Activated naive CD4-positive, alpha-beta T cell treated with anti-CD3 and anti-CD28 coated beads, Interleukin-2, amount 10 ng/mL, durations not matched to agents 7 days and 5 days (primary cell): ENCODE data around the gene FMN1.

ENCODE experiments used
- CTCF ChIA-PET: fragments of 350-600 bp; sonication (Branson Sonifier 250); formaldehyde crosslinking; loops from one replicate; lab custom pipeline; 2021; ENCODE audit warnings: antibody characterized with exemption; lab: Charles Lee
- DNase-seq: peaks from one replicate; pipeline ENCODE4 v3.0.0-alpha.2; 2020
- H3K27ac Mint-ChIP-seq: one replicate; pipeline ENCODE4 v1.8.0; 2021; ENCODE audit warnings: mild to moderate bottlenecking, moderate library complexity, mixed read lengths
- H3K27me3 Mint-ChIP-seq: one replicate; pipeline ENCODE4 v1.8.0; 2021; ENCODE audit warnings: mild to moderate bottlenecking, mixed read lengths
- H3K36me3 Mint-ChIP-seq: one replicate; pipeline ENCODE4 v1.8.0; 2021; ENCODE audit warnings: mixed read lengths
- H3K4me1 Mint-ChIP-seq: one replicate; pipeline ENCODE4 v1.8.0; 2021; ENCODE audit warnings: mixed read lengths
- H3K4me3 Mint-ChIP-seq: one replicate; pipeline ENCODE4 v1.8.0; 2021; ENCODE audit warnings: mild to moderate bottlenecking, moderate library complexity, mixed read lengths
- H3K9me3 Mint-ChIP-seq: one replicate; pipeline ENCODE4 v1.8.0; 2021; ENCODE audit warnings: mixed read lengths

The FMN1 gene

DNA sequence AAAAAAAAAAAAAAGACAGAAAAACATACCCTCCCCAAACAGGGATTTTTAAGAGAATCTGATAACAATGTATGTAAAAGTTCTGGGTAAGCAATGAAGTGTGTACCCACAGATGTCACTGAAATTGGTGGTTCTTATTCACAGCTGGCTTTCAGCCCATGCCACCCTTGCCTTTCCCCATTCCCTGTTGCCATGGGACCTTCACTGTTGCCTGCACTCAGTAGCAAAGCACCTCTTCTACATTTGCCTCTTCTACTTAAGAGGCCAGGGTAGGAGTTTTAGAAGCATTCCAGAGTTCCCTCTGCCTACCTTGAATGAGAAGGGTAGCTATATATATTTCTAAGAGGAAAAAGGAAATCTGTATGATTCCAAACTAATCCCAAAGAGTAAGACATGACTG lies 57.4 kb downstream of the FMN1 start:
- CTCF ChIA-PET, result interaction anchor here (0.8 kb wide), 1 partner anchor 51 kb away, joined by 3 read pairs; no protein-coding TSS in a partner anchor
- Mint-ChIP-seq H3K4me1 (no peaks in the 10 kb centered on the region), H3K27ac (no peak overlapping the region), H3K27me3 (no peaks in the 10 kb centered on the region), H3K9me3 (no peaks in the 10 kb centered on the region), H3K36me3 (no peaks in the 10 kb centered on the region), H3K4me3 (no peak overlapping the region)
- no peak for DNase-seq

DNA sequence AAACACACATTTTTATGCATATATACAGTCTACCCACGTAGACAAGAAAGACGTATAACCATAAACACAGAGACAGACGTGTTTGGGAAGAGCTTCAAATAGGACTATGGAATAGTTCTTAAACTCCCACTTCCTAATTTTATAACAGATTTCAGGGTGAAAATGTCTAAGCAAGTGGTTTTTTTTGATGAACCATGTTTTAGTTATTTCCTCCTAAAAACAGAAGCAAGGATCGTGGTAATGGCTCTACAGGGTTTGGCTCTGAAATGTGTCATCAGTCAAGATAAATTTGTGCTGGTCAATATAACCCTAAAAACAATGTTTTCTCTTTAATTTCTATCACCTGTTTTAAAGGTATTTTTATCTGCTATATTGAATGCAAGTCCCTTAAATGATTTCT lies 58.2 kb downstream of the FMN1 start:
- CTCF ChIA-PET, result interaction anchor here (0.8 kb wide), 1 partner anchor 50 kb away, joined by 3 read pairs; no protein-coding TSS in a partner anchor

DNA sequence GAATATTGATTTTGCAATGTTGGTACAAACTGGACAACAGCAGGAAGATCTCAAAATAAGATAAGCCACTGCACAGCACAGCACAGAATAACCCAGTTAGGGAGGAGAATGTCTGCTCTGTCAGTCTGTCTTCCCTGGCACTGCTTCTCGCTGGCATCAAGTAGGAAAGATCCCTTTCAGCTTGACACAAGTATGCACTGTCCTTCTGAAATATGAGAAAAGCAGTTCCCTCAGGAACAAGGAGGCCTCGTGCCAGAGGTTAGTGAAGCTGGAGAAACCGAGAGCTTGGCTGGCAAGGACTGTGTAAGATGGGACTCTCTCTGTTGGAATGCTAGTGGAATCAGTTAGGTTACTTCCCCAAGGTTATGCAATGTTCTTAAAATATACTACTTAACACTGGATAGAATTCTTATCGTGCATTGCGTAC lies 59.1 kb downstream of the FMN1 start:
- H3K4me1 Mint-ChIP-seq, result no peaks in the 10 kb centered on the region
- no peak for DNase-seq
- CTCF ChIA-PET, result no interaction called here
- no peaks in the 10 kb centered on the region for H3K9me3 Mint-ChIP-seq
- H3K27me3 Mint-ChIP-seq, result no peaks in the 10 kb centered on the region
- no peaks in the 10 kb centered on the region for H3K36me3 Mint-ChIP-seq
- no peak overlapping the region for H3K4me3 Mint-ChIP-seq
- no peak overlapping the region for H3K27ac Mint-ChIP-seq

More for the DNA sequence above, 58.2 kb downstream of the FMN1 start:
- H3K27ac Mint-ChIP-seq, result no peak overlapping the region
- no peaks in the 10 kb centered on the region for H3K27me3 Mint-ChIP-seq
- no peaks in the 10 kb centered on the region for H3K4me1 Mint-ChIP-seq
- H3K9me3 Mint-ChIP-seq, result no peaks in the 10 kb centered on the region
- H3K36me3 Mint-ChIP-seq, result no peaks in the 10 kb centered on the region
- H3K4me3 Mint-ChIP-seq, result no peak overlapping the region
- no peak for DNase-seq

DNA sequence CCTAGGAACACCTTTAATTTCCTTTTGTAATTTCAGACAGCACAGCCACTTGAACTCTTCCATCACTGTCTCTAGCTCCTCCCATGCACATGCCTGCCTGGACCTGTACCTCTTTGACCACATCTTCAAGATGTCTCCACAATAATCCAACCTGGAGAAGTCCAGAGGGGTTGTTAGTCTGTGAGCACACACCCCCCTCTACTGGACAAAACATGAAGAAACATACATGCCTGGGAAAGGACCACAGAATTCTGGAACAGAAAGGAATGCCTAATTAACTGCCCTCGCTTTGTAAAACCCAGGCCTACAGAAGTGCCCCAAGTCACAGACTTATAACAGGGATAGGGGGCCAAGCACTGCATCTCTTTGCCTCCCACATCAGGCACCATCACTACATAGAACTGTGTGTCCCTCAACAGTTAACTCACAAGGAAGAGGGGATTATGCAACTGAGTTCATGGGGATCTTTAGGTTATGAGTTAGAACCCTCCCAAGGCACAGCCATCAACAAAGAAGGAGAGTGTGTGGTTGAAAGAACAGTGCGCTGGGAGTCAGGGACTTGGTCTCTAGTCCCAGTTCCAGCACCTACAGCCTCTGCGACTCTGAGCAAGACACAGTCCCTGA lies 61.7 kb downstream of the FMN1 start:
- Mint-ChIP-seq H3K9me3 (no peaks in the 10 kb centered on the region), H3K4me3 (no peak overlapping the region), H3K27me3 (no peaks in the 10 kb centered on the region), H3K4me1 (no peaks in the 10 kb centered on the region), H3K36me3 (no peaks in the 10 kb centered on the region), H3K27ac (no peak overlapping the region)
- peak; percentile 22 for DNase-seq
- CTCF ChIA-PET, result interaction anchor here (0.6 to 2.1 kb wide), 16 partner anchors 9 to 159 kb away, joined by 3 to 14 read pairs (median 4); no protein-coding TSS in a partner anchor

DNA sequence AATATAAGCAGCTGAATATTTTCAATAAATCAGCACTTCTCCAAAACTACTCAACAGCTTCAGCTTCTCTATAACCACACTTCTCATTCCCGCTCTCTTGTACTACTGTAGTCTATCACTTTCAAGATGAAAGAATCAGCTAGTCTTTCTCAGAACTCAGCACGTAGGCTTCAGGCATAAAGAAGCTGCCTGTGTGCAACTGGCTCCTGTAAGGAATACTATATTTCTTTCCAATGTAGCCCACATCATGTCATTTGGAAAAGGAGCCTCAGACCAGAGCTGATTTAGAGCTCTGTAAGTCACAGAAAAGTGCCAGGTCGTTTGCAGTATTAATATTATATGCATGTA lies 62.3 kb downstream of the FMN1 start:
- Mint-ChIP-seq H3K4me3 (no peak overlapping the region), H3K27me3 (no peaks in the 10 kb centered on the region), H3K9me3 (no peaks in the 10 kb centered on the region), H3K27ac (no peak overlapping the region), H3K4me1 (no peaks in the 10 kb centered on the region), H3K36me3 (no peaks in the 10 kb centered on the region)
- no peak for DNase-seq
- CTCF ChIA-PET, result interaction anchor here (0.6 to 2.1 kb wide), 13 partner anchors 8 to 160 kb away, joined by 3 to 14 read pairs (median 4); no protein-coding TSS in a partner anchor

DNA sequence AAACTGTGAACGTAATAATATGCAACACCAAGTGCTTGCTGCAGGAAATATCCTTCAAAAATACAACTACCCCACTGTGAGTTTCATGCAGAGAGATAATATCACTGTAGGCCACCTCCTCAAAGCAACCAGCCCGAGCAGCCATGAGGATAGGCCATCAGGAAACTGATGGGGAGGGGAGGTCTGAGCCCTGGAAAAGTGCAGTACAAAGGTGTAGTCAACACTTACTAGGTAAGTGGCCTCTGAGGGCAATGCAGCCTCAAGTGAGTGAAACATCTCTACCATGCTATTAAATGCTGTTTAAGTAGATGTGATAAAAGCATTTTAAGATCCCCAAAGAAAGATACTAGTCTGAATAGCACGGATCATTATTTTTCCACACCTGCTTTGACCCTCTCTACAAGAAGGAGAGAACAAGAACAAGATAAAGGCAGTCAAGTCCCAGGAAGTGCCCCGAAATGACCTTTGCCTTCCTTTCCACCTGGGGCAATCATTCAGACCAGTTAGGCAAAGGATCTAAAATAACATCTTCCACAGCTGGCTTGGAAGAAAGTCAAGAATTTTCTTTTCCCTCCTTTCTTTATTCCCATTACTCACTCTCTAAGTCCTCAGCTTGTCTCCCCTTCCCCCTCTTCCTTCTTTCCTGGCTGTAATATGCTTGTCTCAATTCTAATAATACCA lies 62.8 kb downstream of the FMN1 start:
- Mint-ChIP-seq H3K36me3 (no peaks in the 10 kb centered on the region), H3K9me3 (no peaks in the 10 kb centered on the region), H3K4me1 (peaks cover 3% of the 10 kb centered on the region), H3K4me3 (no peak overlapping the region), H3K27me3 (no peaks in the 10 kb centered on the region), H3K27ac (no peak overlapping the region)
- no peak for DNase-seq
- CTCF ChIA-PET, result interaction anchor here (0.7 to 2.1 kb wide), 11 partner anchors 8 to 160 kb away, joined by 3 to 14 read pairs (median 4); no protein-coding TSS in a partner anchor

DNA sequence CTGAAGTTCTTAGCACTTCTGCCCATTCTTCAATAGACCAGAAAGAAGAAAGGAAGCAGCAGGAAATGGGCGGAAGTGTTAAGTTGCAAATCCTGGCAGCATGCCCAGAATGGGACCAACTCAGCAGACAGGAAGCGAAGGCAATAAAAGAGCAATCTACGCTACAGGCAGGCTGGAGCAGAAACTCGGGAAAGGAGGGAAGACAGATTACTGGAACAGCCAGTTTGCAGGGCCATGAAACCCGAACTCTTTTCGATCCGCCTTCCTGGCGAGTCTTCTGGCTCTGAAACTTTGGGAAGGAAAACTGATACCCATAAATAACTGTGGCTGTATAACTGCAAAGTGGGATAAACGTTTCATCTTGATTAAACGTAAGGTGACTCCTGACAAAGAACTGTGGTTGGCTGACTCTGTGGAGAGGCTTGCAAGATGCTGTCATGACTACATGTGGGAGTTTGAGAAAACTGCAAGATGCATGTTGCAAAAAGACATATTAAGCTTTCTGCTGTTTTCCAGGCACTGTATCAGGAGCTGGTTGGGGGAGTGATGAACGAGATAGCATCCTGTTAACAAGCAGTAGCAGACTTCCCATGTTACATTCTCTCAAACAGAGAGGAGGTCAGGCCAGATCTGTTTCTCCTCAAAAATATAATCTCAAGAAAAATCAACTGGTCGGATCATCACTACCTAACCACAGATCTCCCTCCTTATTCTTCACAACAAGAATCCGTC lies 67.8 kb downstream of the FMN1 start:
- CTCF ChIA-PET, result interaction anchor here (1.2 kb wide), 1 partner anchor 40 kb away, joined by 3 read pairs; no protein-coding TSS in a partner anchor
- no peak overlapping the region for H3K27ac Mint-ChIP-seq
- DNase-seq, result peak; percentile 45

DNA sequence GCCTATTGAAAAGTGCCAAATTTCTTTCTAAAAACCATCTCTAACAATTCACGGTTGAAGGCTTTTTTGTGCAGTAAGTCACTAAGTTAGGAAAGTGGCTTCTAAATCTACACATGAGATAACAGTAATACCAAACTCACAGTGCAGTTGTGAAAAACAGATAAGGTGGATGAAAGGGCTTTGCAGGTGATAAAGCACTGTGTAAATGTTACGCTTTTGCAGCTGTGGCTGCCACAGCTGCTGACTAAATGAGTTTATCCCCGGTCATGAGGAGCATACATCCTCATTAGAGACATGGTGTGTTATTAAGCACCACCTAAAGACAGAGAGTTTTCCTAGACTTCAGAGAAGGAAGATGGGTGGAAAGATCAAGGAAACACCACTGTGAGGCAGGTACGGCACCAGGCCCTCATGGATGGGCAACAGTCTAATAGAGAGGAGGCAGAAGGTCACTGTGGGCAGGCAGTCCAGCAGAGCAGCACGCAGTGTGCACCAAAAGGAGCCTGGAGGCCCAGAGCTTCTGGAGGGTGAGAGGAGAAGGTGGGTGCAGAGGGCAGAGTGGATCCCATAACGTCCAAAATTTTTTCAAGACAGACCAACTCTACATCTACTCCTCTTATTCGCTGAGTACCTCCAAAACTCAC lies 68.5 kb downstream of the FMN1 start:
- H3K4me1 Mint-ChIP-seq, result peaks cover 12% of the 10 kb centered on the region

More for the DNA sequence above, 67.8 kb downstream of the FMN1 start:
- H3K27me3 Mint-ChIP-seq, result peaks cover 6% of the 10 kb centered on the region
- H3K36me3 Mint-ChIP-seq, result no peaks in the 10 kb centered on the region
- H3K4me1 Mint-ChIP-seq, result peaks cover 12% of the 10 kb centered on the region
- no peaks in the 10 kb centered on the region for H3K9me3 Mint-ChIP-seq
- H3K4me3 Mint-ChIP-seq, result no peak overlapping the region

DNA sequence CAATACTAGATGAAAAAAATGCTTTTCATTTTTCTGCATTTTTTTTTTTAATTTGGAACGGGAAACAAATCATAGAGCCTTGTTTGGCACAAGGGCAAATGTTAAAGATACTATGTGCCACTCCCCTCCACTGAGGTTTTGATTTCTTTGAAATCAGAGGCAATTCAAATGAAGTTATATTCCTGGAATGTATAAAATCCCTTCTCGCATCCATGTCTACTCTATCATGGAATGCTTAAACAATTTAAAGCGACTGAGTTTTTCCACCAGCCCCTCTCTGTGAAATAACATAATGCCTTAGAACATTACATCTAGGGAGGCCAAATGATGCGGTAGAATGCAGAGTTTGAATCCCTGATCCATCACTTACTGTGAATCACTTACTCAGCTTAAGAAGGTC lies 69.7 kb downstream of the FMN1 start:
- peaks cover 12% of the 10 kb centered on the region for H3K4me1 Mint-ChIP-seq
- H3K9me3 Mint-ChIP-seq, result no peaks in the 10 kb centered on the region
- DNase-seq, result no peak
- H3K4me3 Mint-ChIP-seq, result no peak overlapping the region
- peaks cover 6% of the 10 kb centered on the region for H3K27me3 Mint-ChIP-seq
- no peaks in the 10 kb centered on the region for H3K36me3 Mint-ChIP-seq
- CTCF ChIA-PET, result interaction anchor here (1.5 kb wide), 1 partner anchor 7 kb away, joined by 6 read pairs; no protein-coding TSS in a partner anchor
- H3K27ac Mint-ChIP-seq, result no peak overlapping the region

More for the DNA sequence above, 68.5 kb downstream of the FMN1 start:
- H3K27ac Mint-ChIP-seq, result no peak overlapping the region
- no peaks in the 10 kb centered on the region for H3K9me3 Mint-ChIP-seq
- CTCF ChIA-PET, result interaction anchor here (1.2 kb wide), 1 partner anchor 39 kb away, joined by 3 read pairs; no protein-coding TSS in a partner anchor
- H3K36me3 Mint-ChIP-seq, result no peaks in the 10 kb centered on the region
- DNase-seq, result no peak
- no peak overlapping the region for H3K4me3 Mint-ChIP-seq
- peaks cover 6% of the 10 kb centered on the region for H3K27me3 Mint-ChIP-seq

DNA sequence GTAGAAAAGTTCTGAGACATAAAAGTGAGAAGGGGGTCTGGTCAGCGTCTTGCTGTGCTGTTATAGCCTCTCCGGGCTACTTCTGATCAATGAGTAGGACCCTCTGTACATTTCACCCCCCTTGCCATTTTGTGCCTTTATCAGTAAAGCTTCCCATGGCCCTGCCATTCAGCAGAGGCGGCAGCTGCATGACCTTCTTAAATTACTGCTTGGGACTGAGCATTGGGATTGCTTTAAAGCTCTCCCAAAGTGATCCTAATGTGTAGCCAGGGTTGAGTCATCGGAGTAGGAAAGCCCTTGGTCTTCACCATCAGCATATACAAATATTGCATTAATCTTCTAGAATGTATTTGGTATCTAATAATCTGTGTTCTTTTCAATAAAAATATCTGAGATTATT lies 70.2 kb downstream of the FMN1 start:
- Mint-ChIP-seq H3K36me3 (no peaks in the 10 kb centered on the region), H3K9me3 (no peaks in the 10 kb centered on the region)

DNA sequence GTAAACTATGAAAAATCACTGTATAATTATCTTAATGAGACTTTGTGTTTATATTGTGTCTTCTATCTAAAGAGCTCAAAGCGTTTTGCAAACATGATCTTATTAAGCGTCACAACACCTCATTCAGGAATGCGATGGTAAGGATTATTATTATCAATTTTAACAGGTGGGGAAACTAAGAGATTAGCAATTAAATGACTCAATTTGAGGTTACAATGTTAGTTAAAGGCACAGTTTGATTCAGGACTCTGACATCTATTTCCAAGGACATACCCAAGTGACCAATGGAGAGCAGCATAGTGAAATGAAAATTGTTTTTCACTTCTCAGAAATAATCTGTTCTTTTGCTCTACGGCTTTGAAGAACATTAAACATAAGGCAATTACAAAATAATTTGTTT lies 74.6 kb downstream of the FMN1 start:
- no peak overlapping the region for H3K27ac Mint-ChIP-seq
- H3K27me3 Mint-ChIP-seq, result no peaks in the 10 kb centered on the region
- no peak overlapping the region for H3K4me3 Mint-ChIP-seq
- DNase-seq, result no peak
- no peaks in the 10 kb centered on the region for H3K9me3 Mint-ChIP-seq
- no peaks in the 10 kb centered on the region for H3K36me3 Mint-ChIP-seq
- H3K4me1 Mint-ChIP-seq, result no peaks in the 10 kb centered on the region
- CTCF ChIA-PET, result no interaction called here

More for the DNA sequence above, 70.2 kb downstream of the FMN1 start:
- DNase-seq, result no peak
- Mint-ChIP-seq H3K27ac (no peak overlapping the region), H3K4me3 (no peak overlapping the region), H3K27me3 (peaks cover 6% of the 10 kb centered on the region), H3K4me1 (peaks cover 12% of the 10 kb centered on the region)
- CTCF ChIA-PET, result interaction anchor here (1.5 kb wide), 1 partner anchor 8 kb away, joined by 6 read pairs; no protein-coding TSS in a partner anchor

DNA sequence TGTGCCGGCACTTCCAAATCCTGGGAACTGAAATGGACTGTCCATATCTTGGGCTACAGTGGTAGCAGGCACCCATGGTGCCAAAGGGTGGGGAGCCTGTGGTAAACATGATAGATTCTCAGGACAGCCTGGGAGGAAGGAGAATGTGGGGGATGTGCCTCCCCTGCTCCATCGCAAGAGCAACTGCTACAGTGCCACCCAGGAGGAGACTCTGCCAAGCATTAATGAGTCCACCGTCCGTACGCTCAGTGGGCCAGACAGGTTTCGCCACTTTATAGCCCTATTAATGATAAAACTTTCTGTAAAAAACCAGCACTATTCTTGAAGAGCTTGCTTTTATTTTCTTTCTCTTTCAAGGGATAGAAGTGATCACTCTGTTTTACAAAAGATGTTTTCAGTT lies 75.2 kb downstream of the FMN1 start:
- no peak overlapping the region for H3K4me3 Mint-ChIP-seq
- H3K27me3 Mint-ChIP-seq, result no peaks in the 10 kb centered on the region
- H3K27ac Mint-ChIP-seq, result no peak overlapping the region
- H3K9me3 Mint-ChIP-seq, result no peaks in the 10 kb centered on the region
- DNase-seq, result no peak
- CTCF ChIA-PET, result no interaction called here
- H3K4me1 Mint-ChIP-seq, result no peaks in the 10 kb centered on the region
- no peaks in the 10 kb centered on the region for H3K36me3 Mint-ChIP-seq

DNA sequence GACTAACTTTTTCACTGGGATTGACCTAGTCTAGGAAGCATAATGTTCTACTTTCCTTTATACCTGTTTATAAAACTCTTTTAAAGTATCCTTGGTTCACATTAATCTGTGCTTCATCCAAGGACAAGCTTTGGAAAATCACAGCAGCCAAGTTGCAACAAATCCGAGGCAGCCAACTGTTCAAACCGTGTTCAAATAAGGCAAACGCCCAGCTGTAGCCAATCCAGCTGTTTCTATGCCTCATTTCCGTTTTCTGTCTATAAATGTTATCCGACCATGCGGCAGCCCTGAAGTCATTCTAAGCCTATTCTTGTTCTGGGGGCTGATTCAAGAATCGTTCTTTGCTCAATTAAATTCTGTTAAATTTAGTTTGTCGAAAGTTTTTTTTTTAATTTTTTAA lies 78.3 kb downstream of the FMN1 start:
- H3K9me3 Mint-ChIP-seq, result no peaks in the 10 kb centered on the region
- no peak for DNase-seq

More for the DNA sequence above, 78.3 kb downstream of the FMN1 start:
- Mint-ChIP-seq H3K4me1 (no peaks in the 10 kb centered on the region), H3K27me3 (peaks cover 7% of the 10 kb centered on the region), H3K36me3 (no peaks in the 10 kb centered on the region), H3K27ac (no peak overlapping the region), H3K4me3 (no peak overlapping the region)
- CTCF ChIA-PET, result no interaction called here
